ENCODE measurements around the gene PLEK2. TPM values are rescaled to one million over a fixed set of nuclear protein-coding genes. Genes with fewer than 3 reads are reported as not detected.
A peak's percentile ranks its signal among the peaks of the same experiment; 100 is the strongest.
"Not testable (repeated sequence)": the region's sequence is repeated elsewhere in the genome, so short reads cannot be mapped to it uniquely, and the experiment has no call there.

PLEK2 gene
- total RNA-seq, 2 donors from 2014 or later, result 1.6 to 2.0 TPM

GRCh38 chr14:67411370-67411769, 595 bp downstream of the PLEK2 start:
- DNase-seq, result no peak
- no peak for TF ChIP-seq CTCF (conservative IDR thresholded peaks at IDR 0.05)
- Histone ChIP-seq H3K4me1 (ENCODE audit: control insufficient read depth, insufficient read depth, low read length) (no peaks in the 10 kb centered on the region), H3K27me3 (ENCODE audit: control insufficient read depth, insufficient read depth, low read length, poor library complexity, severe bottlenecking) (no peaks in the 10 kb centered on the region), H3K36me3 (ENCODE audit: control insufficient read depth, insufficient read depth, low read length) (no peaks in the 10 kb centered on the region), H3K4me3 (ENCODE audit: low read length) (no peak overlapping the region), H3K9me3 (ENCODE audit: control insufficient read depth, low read length) (no peaks in the 10 kb centered on the region), H3K9ac (ENCODE audit: extremely low read depth, low read length, poor library complexity, severe bottlenecking) (no peak overlapping the region), H3K27ac (ENCODE audit: low read depth, low read length) (no peak overlapping the region)
- Mint-ChIP-seq H3K4me1 (peaks cover 13% of the 10 kb centered on the region), H3K4me3 (peak overlapping the region; percentile 32), H3K9me3 (no peaks in the 10 kb centered on the region), H3K36me3 (ENCODE audit: low read depth) (no peaks in the 10 kb centered on the region), H3K27me3 (ENCODE audit: insufficient read depth) (peaks cover 14% of the 10 kb centered on the region), H3K27ac (no peak overlapping the region)
- 87 to 92% methylated on average over 7 of the region's 8 CpGs for WGBS, 2 experiments (ENCODE audit: insufficient coverage in 1 of 2, insufficient read length in 1 of 2)

- no peak for DNase-seq
- H3K27ac Mint-ChIP-seq, result no peak overlapping the region
- no peaks in the 10 kb centered on the region for H3K9me3 Mint-ChIP-seq
- H3K36me3 Mint-ChIP-seq (ENCODE audit: low read depth), result no peaks in the 10 kb centered on the region
- H3K4me3 Mint-ChIP-seq, result no peak overlapping the region
- 94 to 96% methylated on average over 7 to 9 of the region's 9 CpGs for WGBS, 2 experiments (ENCODE audit: insufficient coverage in 1 of 2, insufficient read length in 1 of 2)
- no peaks in the 10 kb centered on the region for H3K4me1 ChIP-seq (ENCODE audit: control insufficient read depth, insufficient read depth, low read length)
- no peaks in the 10 kb centered on the region for H3K36me3 ChIP-seq (ENCODE audit: control insufficient read depth, insufficient read depth, low read length)
- TF ChIP-seq CTCF (conservative IDR thresholded peaks at IDR 0.05), result no peak
- H3K9me3 ChIP-seq (ENCODE audit: control insufficient read depth, low read length), result no peaks in the 10 kb centered on the region
- no peaks in the 10 kb centered on the region for H3K27me3 ChIP-seq (ENCODE audit: control insufficient read depth, insufficient read depth, low read length, poor library complexity, severe bottlenecking)
- H3K4me3 ChIP-seq (ENCODE audit: low read length), result no peak overlapping the region
- H3K27ac ChIP-seq (ENCODE audit: low read depth, low read length), result no peak overlapping the region
- no peak overlapping the region for H3K9ac ChIP-seq (ENCODE audit: extremely low read depth, low read length, poor library complexity, severe bottlenecking)
- H3K27me3 Mint-ChIP-seq (ENCODE audit: insufficient read depth), result peaks cover 14% of the 10 kb centered on the region
- peaks cover 10% of the 10 kb centered on the region for H3K4me1 Mint-ChIP-seq
These were observed 1.7 kb downstream of the PLEK2 start for GRCh38 chr14:67410313-67410712.

- H3K36me3 Mint-ChIP-seq (ENCODE audit: low read depth), result no peaks in the 10 kb centered on the region
- Histone ChIP-seq H3K27me3 (ENCODE audit: control insufficient read depth, insufficient read depth, low read length, poor library complexity, severe bottlenecking) (no peaks in the 10 kb centered on the region), H3K4me1 (ENCODE audit: control insufficient read depth, insufficient read depth, low read length) (no peaks in the 10 kb centered on the region), H3K9me3 (ENCODE audit: control insufficient read depth, low read length) (no peaks in the 10 kb centered on the region), H3K9ac (ENCODE audit: extremely low read depth, low read length, poor library complexity, severe bottlenecking) (no peak overlapping the region), H3K27ac (ENCODE audit: low read depth, low read length) (no peak overlapping the region), H3K4me3 (ENCODE audit: low read length) (no peak overlapping the region), H3K36me3 (ENCODE audit: control insufficient read depth, insufficient read depth, low read length) (no peaks in the 10 kb centered on the region)
- no peak overlapping the region for H3K27ac Mint-ChIP-seq
- H3K27me3 Mint-ChIP-seq (ENCODE audit: insufficient read depth), result peaks cover 14% of the 10 kb centered on the region
- no peak overlapping the region for H3K4me3 Mint-ChIP-seq
- no peak for TF ChIP-seq CTCF (conservative IDR thresholded peaks at IDR 0.05)
- H3K9me3 Mint-ChIP-seq, result no peaks in the 10 kb centered on the region
- WGBS, 2 experiments (ENCODE audit: insufficient coverage in 1 of 2, insufficient read length in 1 of 2), result 83 to 84% methylated on average over 5 to 8 of the region's 8 CpGs
- H3K4me1 Mint-ChIP-seq, result peaks cover 10% of the 10 kb centered on the region
- DNase-seq, result no peak
These were observed 2.5 kb downstream of the PLEK2 start for GRCh38 chr14:67409461-67409860.

- H3K9me3 Mint-ChIP-seq; H3K27ac Mint-ChIP-seq; H3K9me3 ChIP-seq (ENCODE audit: control insufficient read depth, low read length); H3K4me3 Mint-ChIP-seq; H3K36me3 ChIP-seq (ENCODE audit: control insufficient read depth, insufficient read depth, low read length); H3K9ac ChIP-seq (ENCODE audit: extremely low read depth, low read length, poor library complexity, severe bottlenecking); H3K4me1 Mint-ChIP-seq; H3K4me3 ChIP-seq (ENCODE audit: low read length); H3K4me1 ChIP-seq (ENCODE audit: control insufficient read depth, insufficient read depth, low read length); H3K36me3 Mint-ChIP-seq (ENCODE audit: low read depth); H3K27ac ChIP-seq (ENCODE audit: low read depth, low read length); H3K27me3 ChIP-seq (ENCODE audit: control insufficient read depth, insufficient read depth, low read length, poor library complexity, severe bottlenecking); DNase-seq: not testable (repeated sequence)
- 90 to 95% methylated on average over 5 to 6 of the region's 7 CpGs for WGBS, 2 experiments (ENCODE audit: insufficient coverage in 1 of 2, insufficient read length in 1 of 2)
- peaks cover 14% of the 10 kb centered on the region for H3K27me3 Mint-ChIP-seq (ENCODE audit: insufficient read depth)
These were observed 3.7 kb downstream of the PLEK2 start for GRCh38 chr14:67408122-67408801.

Measured in endodermal cell (in vitro differentiated cells).